ENCODE results near the gene CDK5RAP1.

The CDK5RAP1 gene

DNA sequence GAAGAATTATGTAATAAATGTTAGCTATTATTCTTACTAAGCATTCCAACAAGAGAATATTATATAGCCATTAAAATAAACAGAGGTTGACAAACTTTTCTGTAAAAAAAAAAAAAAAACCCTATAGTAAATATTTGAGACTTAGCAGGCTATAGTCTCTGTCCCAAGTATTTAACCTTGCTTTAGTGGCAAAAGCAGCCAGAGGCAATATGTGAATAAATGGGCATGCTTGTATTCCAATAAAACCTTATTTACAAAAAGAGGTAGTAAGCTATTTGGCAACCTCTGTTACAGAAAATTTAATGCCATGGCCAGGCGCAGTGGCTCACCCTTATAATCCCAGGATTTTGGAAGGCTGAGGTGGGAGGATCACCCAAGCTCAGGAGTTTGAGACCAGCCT is 14.6 kb downstream of the CDK5RAP1 start:
- DNase-seq (ENCODE audit: low spot score) = no peak

GRCh38 chr20:33377366-33377765 is 24.0 kb downstream of the CDK5RAP1 start:
- no peak for DNase-seq (ENCODE audit: low spot score)

DNA sequence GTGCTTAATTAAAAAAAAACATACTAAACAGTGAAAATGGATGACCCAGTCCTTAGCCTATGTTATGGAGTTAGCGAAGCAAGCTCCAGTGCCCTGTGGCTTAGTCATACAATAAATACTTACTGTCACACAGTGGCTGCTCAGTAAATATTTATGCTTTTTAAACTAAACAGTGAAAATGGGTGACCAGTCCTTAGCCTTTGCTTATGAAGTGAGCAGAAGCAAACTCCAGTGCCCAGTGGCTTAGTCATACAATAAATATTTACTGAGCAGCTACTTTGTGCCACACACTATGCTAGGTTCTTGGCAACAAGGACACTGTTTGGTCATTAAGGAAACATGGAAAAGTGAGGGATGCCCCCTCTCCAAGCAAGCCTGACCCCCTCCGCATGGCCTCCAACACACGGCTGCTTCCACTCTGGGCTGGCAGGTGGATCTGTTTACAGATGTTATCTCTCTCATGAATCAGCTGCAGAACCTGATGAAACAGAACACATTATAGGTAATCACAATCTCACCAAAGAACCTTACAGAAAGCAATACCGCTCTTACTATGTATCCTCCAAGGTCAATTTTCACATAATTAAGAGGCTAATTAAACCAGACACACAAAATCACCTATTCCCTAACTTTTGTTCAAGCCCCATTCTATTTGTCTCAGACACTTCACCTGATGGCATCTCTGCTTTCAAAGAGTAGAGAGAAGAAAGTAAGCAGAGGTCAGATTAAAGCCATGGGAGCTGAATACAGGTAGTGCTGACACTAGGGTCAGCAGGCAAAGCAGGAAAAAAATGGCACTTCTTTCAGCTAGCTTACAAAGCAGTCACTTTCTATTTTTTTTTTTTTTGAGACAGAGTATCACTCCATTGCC is 27.3 kb downstream of the CDK5RAP1 start:
- no peak for DNase-seq (ENCODE audit: low spot score)

DNA sequence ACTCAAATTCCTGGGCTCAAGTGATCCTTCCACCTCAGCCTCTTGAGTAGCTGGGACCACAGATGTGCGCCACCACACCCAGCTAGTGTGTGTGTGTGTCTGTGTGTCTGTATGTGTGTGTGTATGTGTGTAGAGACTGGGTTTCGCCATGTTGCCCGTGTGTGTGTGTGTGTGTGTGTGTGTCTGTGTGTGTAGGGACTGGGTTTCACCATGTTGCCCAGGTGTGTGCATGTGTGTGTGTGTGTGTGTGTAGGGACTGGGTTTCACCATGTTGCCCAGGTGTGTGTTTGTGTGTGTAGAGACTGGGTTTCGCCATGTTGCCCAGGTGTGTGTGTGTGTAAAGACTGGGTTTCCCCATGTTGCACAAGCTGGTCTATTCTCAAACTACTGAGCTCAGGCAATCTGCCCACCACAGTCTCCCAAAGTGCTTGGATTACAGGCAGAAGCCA is 28.3 kb downstream of the CDK5RAP1 start:
- DNase-seq (ENCODE audit: low spot score) = no peak

GRCh38 chr20:33370291-33370690 is 31.0 kb downstream of the CDK5RAP1 start:
- DNase-seq (ENCODE audit: low spot score) = no peak

GRCh38 chr20:33362898-33363297 is 38.4 kb downstream of the CDK5RAP1 start:
- DNase-seq (ENCODE audit: low spot score) = no peak

DNA sequence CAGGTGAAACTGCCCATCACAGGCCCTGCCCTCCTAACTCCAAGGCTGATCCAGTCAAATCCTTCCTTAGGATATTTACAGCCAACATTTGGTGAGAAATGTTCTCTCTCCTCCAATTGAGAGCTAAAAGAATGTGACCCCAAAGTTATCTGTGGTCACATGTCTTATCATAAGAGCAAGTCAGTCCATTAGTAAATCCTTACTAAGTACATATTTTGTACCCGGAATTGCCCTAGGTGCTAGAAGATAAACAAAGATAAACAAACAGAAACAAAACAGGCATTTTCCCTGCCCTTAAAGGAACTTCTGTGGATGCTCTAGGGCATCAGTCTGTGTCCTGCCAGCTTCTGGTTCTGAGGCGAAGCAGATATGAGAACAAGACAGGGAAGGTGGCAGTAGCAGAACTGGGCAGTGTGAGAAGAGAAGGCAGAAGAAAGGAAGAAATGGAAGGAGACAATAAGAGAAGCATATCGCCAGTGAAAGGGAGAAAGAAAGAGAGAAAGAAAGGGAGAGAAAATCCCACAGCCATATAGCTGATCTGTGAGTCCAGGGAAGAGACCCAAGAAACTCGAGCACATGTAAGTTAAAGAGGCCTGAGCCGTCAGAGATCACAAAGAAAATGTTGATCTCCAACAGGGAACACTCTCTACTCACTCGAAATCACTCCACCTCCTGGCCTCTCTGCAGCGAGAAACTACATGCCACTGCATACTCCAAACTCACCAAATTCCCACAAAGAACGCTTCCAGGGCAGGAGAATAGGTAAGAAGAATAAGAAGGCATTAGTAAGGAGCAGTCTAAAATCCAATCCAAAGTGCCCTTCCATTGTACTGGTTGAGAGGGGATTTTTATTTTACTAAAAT is 41.7 kb downstream of the CDK5RAP1 start:
- DNase-seq (ENCODE audit: low spot score) = no peak

- no peak for DNase-seq (ENCODE audit: low spot score)
These were observed 48.3 kb downstream of the CDK5RAP1 start for GRCh38 chr20:33353013-33353402.

GRCh38 chr20:33352258-33353012 is 48.9 kb downstream of the CDK5RAP1 start:
- DNase-seq (ENCODE audit: low spot score) = no peak

DNA sequence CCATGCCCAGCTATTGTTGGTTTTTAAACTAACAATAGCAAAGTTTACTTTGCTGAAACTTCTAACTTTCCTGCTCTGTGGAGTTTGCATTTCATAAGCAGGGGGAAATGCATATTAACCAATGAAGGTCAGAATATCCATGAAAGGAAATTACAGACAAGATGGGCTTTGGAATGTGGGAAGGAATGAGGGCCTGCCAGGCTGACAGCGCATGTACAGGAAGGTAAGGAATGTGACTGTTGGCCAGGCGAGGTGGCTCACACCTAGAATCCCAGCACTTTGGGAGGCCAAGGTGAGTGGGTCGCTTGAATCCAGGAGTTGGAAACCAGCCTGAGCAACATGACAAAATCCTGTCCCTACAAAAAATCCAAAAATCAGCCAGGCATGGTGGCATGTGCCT is 49.6 kb downstream of the CDK5RAP1 start:
- DNase-seq (ENCODE audit: low spot score) = no peak

DNA sequence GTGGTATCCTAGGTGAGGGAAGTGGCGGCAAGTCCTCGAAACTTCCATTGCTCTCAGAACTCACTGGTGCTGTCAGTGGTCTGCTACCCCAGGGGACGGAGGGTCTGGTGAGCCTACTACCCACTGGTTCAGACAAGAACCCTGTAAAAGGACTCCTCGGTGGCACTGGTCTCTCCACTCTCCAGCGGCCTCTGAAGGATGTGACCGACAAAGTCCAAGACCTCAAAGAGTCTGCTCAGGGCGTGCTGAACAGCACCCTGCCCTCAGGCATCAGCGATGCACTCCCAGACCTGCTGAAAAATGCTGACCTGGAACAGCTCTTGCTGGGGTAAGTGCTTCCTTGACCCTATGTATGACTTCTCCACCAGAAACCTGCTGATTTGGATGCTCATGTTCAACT is 51.8 kb downstream of the CDK5RAP1 start:
- DNase-seq (ENCODE audit: low spot score) = no peak

GRCh38 chr20:33348136-33348937 is 53.0 kb downstream of the CDK5RAP1 start:
- DNase-seq (ENCODE audit: low spot score) = no peak

- DNase-seq (ENCODE audit: low spot score) = no peak
These were observed 56.0 kb downstream of the CDK5RAP1 start for GRCh38 chr20:33345342-33345741.

GRCh38 chr20:33343521-33343920 is 57.8 kb downstream of the CDK5RAP1 start:
- no peak for DNase-seq (ENCODE audit: low spot score)

DNA sequence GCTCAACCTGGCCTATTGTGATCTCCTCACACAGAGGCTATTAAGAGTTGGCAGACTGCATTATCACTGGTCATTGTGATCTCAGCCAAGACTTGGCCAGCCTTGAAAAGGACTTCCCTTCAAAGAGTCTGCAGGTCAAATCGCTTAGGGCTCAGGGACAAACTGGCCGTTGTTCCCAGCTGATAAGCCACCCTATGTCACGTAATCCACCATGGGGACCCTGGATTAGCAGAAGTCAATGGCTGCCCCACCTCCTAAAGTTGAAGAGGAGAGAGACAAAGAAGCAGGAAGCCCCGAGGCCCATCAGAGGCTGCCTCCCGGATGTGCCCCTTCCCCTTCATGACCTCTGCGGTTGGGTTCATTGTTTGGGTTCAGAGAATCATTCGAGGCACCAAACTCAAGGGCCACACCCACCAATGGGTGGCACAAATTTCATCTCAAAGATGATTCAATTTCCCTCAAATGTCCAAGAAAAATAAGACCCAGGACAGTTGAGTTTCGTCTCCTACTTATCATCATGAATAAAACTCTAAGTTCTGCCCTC is 61.7 kb downstream of the CDK5RAP1 start:
- DNase-seq (ENCODE audit: low spot score) = no peak

DNA sequence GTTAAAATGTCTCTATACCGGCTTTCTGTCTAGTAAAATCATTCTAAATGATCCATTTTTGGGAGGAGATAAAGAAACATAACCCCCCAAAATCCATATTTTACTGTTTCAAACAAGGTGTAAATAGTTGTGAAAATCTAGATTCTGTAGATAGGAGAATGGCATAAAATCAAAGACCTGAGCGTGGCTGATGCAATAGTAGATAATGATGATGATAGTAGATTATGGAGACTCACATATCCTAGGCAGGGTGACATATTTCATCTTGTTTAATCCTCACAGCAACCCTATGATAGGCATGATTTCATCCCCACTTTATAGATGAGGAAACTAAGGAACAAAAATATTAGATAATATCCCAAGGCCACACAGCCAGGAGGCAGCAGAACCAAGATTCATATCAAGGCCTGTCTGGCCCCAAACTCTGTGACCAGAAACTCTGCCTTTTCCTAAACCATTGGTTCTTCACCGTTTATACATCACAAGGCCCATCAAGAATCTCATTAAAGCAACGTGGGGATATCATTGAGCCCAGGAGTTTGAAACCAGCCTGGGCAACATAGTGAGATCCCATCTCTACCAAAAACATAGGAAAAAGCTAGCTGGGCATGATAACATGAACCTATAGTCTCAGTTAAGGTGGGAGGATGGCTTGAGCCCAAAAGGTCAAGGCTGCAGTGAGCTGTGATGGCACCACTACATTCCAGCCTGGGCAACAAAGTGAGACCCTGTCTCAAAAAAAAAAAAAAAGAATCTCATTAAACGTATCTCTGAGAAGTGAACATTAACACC is 62.7 kb downstream of the CDK5RAP1 start:
- DNase-seq (ENCODE audit: low spot score) = no peak

DNA sequence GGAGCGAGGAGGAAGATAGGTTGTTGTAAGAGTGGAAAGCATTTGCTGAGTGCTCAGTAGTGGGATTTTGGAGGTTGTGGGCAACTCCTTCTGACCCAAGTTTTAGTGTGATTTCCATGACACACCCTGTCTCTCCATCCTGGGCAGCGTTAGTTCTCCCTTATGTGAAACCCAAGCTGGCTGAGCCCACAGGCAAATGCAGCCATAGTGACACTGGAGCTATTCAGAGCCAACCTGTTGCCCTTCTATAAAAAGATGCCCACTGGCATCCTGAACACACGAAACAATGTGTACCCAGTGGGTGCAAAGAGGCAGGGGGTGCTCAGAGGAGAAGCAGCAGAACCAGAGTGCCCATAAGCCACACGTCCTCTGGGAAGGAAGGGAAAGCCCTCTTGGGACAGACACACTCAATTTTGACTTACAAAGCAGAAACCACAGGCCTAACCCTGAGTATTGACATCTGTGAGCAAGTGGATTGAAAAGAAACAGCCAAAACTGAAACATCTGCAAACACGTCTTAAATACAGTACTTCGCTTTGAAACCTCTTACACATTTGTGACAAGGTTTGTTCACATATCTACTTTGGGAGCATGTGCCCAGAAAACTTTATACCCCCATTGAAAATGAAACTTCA is 63.7 kb downstream of the CDK5RAP1 start:
- DNase-seq (ENCODE audit: low spot score) = no peak

DNA sequence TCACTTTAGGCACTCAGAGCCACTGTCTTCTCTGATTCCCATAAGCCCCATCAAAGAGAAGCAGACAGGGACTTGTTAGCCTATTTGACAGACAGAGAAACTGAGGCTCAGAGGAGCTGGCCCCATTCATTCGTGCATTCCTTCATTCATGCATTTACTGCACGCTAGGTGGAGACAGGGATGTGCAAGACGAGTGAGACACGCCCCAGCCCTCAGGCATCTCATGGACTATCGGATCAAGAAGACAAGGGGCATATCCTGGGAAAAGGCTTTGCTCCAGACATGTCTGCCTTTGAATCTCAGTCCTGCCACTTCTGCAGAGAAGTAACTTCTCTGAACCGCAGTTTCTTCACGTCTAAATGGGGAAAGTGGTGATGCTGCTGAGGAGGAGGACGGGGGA is 64.2 kb downstream of the CDK5RAP1 start:
- DNase-seq (ENCODE audit: low spot score) = no peak

DNA sequence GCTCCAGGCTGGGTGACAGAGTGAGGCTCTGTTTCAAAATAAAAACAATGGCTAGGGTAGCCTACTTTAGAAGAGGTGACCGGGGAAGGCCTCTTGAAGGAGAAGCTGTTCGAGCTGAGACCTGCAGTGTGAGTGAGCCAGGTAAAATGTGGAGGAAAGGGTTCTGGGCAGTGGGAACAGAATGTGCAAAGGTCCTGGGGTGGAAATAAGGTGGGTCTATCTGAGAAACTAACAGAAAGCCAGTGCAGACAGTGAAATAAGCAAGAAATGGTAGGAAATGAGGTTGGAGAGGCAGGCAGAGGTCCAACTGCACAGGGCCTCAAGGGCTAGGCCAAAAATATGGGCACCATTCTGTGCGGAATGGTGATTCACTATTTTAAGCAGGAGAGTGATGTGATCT is 64.9 kb downstream of the CDK5RAP1 start:
- DNase-seq (ENCODE audit: low spot score) = no peak

GRCh38 chr20:33334111-33334510 is 67.2 kb downstream of the CDK5RAP1 start:
- DNase-seq (ENCODE audit: low spot score) = no peak
